Measurements from ENCODE around the gene MRPL3. TPM values are rescaled to one million over a fixed set of nuclear protein-coding genes. Genes with fewer than 3 reads are reported as not detected.

Gene MRPL3
- total and polyA plus RNA-seq, 10 of the 15 experiments (the other 5 are each of a cell fraction or from before 2014, with no cell fraction given), result 91.6 to 307 (median 198) TPM

- TF ChIP-seq BCLAF1 (IDR thresholded peaks at IDR 0.05), result no peak
Observed at GRCh38 chr3:131454501-131454900, 48.3 kb downstream of the MRPL3 start (continued).

- in situ Hi-C loops (cut with MboI) (no loop called here), intact Hi-C loops (cut with micrococcal nuclease; ENCODE audit: unreplicated experiment) (no loop called here)
- no peaks in the 10 kb centered on the region for H3K4me1 ChIP-seq (ENCODE audit: control insufficient read depth, insufficient read depth, low read length)
- H3K9me3 ChIP-seq (replicated peaks; ENCODE audit: control insufficient read depth, insufficient read depth, low read length), result no peaks in the 10 kb centered on the region
- no TSS peak for BruUV-seq (replicated peaks)
- CTCF ChIA-PET, result interaction anchor here (0.6 to 2.1 kb wide), 2 partner anchors 11 to 13 kb away, joined by 4 to 5 read pairs; no protein-coding TSS in a partner anchor
- H4K20me1 ChIP-seq (ENCODE audit: control insufficient read depth, insufficient read depth), result no peaks in the 10 kb centered on the region
- SMC1A ChIA-PET (ENCODE audit: uncharacterized antibody, unreplicated experiment), result no interaction called here
- DNase-seq (ENCODE audit: low read depth, low spot score) (no peak), ATAC-seq (no peak), FAIRE-seq (no peak)
- POLR2A ChIA-PET, result interaction anchor here (0.7 kb wide), 1 partner anchor 16 kb away, joined by 4 read pairs; no protein-coding TSS in a partner anchor
- H2AFZ ChIP-seq (ENCODE audit: control insufficient read depth, low read depth, low read length), result no peak overlapping the region
- H3K27ac ChIP-seq (ENCODE audit: control insufficient read depth, insufficient read depth), result no peak overlapping the region
- RAD21 ChIA-PET (ENCODE audit: unreplicated experiment), result no interaction called here
- H3K36me3 ChIP-seq (ENCODE audit: control insufficient read depth in 2 of 2, insufficient read depth in 2 of 2, low read length in 1 of 2), result no peaks in the 10 kb centered on the region
- no peaks in the 10 kb centered on the region for H3K79me2 ChIP-seq (ENCODE audit: control insufficient read depth, insufficient read depth, low read length)
- H3K27me3 ChIP-seq (replicated peaks in 1 of 2; ENCODE audit: control insufficient read depth in 2 of 2, insufficient read depth in 2 of 2, low read length in 1 of 2), result no peaks in the 10 kb centered on the region
- WGBS (ENCODE audit: insufficient coverage, insufficient replicate concordance, low lambda C conversion rate, missing lambda C conversion rate), result 94% methylated on average over 4 of the region's 4 CpGs
- H3K4me2 ChIP-seq (ENCODE audit: control insufficient read depth, insufficient read depth), result no peak overlapping the region
- H3K9ac ChIP-seq (ENCODE audit: control insufficient read depth, insufficient read depth, low read length), result no peak overlapping the region
- H3K4me3 ChIP-seq, result no peak overlapping the region
- no peak for TF ChIP-seq MEF2B (IDR thresholded peaks at IDR 0.05; ENCODE audit: partially characterized antibody, poor library complexity, severe bottlenecking)
- TF ChIP-seq EP300 (IDR thresholded peaks at IDR 0.05; ENCODE audit: borderline replicate concordance in 1 of 2, control insufficient read depth in 1 of 2, low read depth in 2 of 2, low read length in 2 of 2), result no peak
- TF ChIP-seq NFYB (IDR thresholded peaks at IDR 0.05; ENCODE audit: insufficient read depth, low read depth, low read length), result no peak
Observed at GRCh38 chr3:131453533-131453932, 49.2 kb downstream of the MRPL3 start.

Data from GM12878 (cell line).